GM10248 (cell line): ENCODE results near the gene ABCB8.

Source experiments
- CTCF ChIA-PET: fragments of 300-600 bp; sonication (Branson Sonifier 250); formaldehyde crosslinking; extraction: SDS; loops from one replicate; lab custom pipeline; 2021; ENCODE audit warnings: antibody characterized with exemption; lab: Yijun Ruan, JAX
- POLR2A ChIA-PET: fragments of 350-650 bp; sonication (Branson Sonifier 250); formaldehyde crosslinking; extraction: SDS; loops from one replicate; lab custom pipeline; 2020; ENCODE audit warnings: antibody characterized with exemption; lab: Yijun Ruan, JAX
- DNase-seq: peaks from one replicate; pipeline ENCODE4 v3.0.0; 2012; ENCODE audit errors: extremely low spot score
- TF ChIP-seq, protein P1 (sequence below): IDR thresholded peaks from 2 replicates; pipeline ENCODE4 v1.5.1; 2012; ENCODE audit warnings: mild to moderate bottlenecking, low read depth; ENCODE audit errors: extremely low read depth, missing control alignments, control extremely low read depth

The ABCB8 gene

DNA sequence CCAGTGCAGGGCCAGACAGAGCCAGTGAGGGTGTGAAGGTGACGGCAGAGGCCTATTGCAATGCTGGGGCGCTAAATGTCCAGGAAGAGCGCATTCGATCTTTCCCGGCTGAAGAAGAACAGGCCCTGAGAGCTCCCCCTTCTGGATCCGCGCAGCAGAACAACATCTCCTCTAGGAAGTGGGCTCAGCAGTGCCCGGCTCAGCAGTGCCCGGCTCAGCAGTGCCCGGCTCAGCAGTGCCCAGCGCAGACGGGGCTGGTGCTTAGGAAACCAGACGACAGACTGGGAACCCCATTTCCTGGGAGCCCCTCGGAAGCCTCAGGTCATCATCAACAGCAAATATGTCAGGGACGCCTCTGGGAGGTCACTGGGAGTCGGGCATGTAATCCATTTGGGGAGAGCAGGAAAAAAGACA, 42.1 kb upstream of the ABCB8 start:
- CTCF ChIA-PET: interaction anchor here (0.8 to 6.0 kb wide), 23 partner anchors 11 to 511 kb away, joined by 3 to 53 read pairs (median 5); partner anchors contain the start of gene ABCB8
- TF ChIP-seq, protein P1, sequence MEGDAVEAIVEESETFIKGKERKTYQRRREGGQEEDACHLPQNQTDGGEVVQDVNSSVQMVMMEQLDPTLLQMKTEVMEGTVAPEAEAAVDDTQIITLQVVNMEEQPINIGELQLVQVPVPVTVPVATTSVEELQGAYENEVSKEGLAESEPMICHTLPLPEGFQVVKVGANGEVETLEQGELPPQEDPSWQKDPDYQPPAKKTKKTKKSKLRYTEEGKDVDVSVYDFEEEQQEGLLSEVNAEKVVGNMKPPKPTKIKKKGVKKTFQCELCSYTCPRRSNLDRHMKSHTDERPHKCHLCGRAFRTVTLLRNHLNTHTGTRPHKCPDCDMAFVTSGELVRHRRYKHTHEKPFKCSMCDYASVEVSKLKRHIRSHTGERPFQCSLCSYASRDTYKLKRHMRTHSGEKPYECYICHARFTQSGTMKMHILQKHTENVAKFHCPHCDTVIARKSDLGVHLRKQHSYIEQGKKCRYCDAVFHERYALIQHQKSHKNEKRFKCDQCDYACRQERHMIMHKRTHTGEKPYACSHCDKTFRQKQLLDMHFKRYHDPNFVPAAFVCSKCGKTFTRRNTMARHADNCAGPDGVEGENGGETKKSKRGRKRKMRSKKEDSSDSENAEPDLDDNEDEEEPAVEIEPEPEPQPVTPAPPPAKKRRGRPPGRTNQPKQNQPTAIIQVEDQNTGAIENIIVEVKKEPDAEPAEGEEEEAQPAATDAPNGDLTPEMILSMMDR: peak; percentile 64
- DNase-seq: peak; percentile 67
- POLR2A ChIA-PET: no interaction called here

DNA sequence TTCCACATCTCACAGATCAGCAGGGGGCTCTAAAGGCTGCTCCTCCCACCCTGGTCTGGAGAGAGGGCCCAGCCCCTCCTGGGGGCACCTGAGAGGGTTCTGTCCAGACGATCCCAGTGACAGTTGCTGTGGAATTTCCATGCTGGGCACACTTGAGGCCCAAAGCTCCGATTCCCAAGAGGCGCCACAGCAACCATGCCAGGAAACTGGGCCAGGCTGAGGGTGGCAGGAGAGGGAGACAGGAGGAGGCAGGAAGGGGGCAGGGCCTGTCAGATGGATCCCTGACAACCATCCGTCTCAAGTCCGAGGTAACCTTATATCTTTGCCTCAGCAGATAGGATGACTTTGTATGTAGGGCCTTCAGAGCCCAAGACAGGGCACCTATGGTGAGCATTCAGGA, 41.7 kb upstream of the ABCB8 start:
- TF ChIP-seq, protein P1: no peak
- ChIA-PET POLR2A (no interaction called here), CTCF (interaction anchor here (1.0 to 6.0 kb wide), 19 partner anchors 12 to 512 kb away, joined by 3 to 53 read pairs (median 6); partner anchors contain the start of gene ABCB8)
- DNase-seq: no peak

DNA sequence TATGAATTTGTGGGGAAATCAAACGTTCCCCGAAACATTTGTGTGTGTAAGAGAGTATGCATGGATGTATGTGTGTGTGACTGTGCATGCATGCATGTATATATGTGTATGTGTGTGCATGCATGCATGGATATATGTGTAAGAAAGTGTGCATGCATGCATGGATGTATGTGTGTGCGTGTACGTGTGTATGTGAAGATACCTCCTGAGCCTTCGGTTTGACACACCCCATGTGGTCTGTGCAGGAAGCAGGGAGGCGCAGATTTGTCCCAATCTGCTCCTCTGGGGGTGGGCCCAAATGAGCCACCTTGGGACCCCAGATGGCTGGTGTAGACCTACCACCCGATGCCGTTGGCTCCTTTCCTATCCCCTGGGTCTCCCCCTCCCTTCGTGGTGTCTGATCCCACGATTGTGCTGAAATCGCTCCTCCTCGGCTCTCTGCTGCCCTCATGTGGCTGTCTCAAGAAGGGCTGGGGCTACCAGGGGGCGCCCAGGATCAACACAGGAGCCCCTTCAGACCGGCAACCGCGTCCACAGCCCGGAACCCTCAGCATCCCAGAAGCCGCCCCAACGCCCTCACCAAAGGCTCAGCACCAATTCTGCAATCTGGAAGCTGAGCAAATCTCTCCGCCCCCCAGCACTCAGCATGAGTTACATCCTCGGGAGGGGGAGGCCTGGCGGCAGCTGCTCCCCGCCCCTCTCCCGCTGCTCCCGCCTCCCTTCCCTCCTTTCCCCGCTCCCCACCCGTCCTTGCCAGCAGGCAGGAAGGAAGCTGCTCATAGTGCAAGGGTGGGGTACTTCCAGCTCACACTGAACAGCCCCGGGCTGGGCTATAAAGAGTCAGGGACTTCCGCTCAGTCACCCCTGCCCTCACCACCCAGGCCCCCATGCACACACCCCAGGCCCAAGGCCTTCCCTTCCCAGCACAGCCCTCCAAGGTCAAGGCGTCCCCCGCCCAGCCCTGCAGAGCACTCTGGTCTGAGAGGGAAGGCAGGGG, 39.7 kb upstream of the ABCB8 start:
- POLR2A ChIA-PET: no interaction called here
- DNase-seq: peak; percentile 78

DNA sequence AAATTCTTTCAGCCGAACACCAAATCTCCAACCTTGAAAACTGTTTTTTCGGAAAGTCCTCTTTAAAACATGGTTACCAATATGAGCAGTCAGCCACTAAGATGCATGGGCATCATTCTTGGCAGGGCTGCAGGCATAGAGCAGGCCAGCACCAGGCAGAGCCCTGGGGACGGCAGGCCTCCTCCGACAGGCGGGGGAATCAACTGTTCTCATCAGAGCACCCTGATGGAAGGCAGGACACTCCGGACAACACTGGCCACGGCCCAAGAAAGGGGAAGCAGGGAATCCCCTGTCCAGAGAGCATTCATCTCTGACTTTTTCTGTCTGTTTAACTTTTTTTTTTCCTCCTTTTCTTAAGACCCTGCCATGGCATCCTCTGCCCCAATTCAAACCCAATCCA, 38.8 kb upstream of the ABCB8 start:
- ChIA-PET CTCF (interaction anchor here (0.6 to 2.7 kb wide), 13 partner anchors 9 to 704 kb away, joined by 3 to 11 read pairs (median 5); no protein-coding TSS in a partner anchor), POLR2A (no interaction called here)
- TF ChIP-seq, protein P1: no peak
- no peak for DNase-seq

More for the DNA sequence above, 39.7 kb upstream of the ABCB8 start:
- CTCF ChIA-PET: interaction anchor here (0.6 to 2.7 kb wide), 14 partner anchors 9 to 703 kb away, joined by 3 to 11 read pairs (median 4); no protein-coding TSS in a partner anchor
- TF ChIP-seq, protein P1: peak; percentile 73

DNA sequence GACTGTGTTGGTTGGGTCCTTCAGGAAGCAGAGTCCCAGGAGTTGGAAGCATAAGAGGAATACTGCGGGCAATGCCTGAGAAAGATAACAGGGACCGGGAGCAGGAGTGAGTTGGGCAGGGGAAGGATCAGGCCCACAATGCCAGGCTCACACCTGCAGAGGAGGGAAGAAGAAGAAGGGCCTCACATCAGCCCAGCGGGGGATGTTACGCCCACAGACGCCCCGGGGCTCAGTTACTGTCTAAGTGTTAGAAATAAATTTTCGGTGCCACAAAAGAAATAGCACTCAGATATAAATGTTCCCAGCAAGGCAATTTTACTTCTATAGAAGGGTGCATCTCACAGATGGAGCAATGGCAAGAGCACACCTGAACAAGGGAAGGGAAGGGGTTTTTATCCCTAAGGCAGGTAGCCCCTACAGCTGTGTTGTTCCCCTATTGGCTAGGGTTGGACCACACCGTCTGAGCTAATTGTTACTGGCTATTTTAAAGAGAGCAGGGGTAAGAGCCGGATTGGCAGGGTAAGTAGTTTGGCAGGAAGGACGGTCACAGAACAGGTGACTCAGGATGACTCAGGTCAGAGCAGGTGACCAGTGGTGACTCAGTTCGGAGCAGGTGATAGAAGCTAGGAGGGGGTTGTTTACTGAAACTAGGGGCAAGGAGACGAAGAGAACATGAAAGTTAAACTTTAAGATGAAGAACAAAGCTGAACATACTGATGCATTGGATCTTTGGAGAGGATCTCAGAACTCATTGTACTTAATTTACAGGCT, 37.6 kb upstream of the ABCB8 start, which contains the start of gene NOS3:
Gene NOS3 (plus strand): TSS at position 602 of the 771 bp plus-strand sequence. CDS start 2,787 bp downstream, outside the sequence.
- DNase-seq: no peak
- POLR2A ChIA-PET: no interaction called here

More for the DNA sequence above, 37.6 kb upstream of the ABCB8 start, which contains the start of gene NOS3:
- CTCF ChIA-PET: interaction anchor here (1.0 to 2.7 kb wide), 5 partner anchors 11 to 28 kb away, joined by 3 to 11 read pairs (median 5); no protein-coding TSS in a partner anchor
- TF ChIP-seq, protein P1: no peak
